ENCODE data around the gene SPOUT1. TPM values are rescaled to one million over a fixed set of nuclear protein-coding genes. Genes with fewer than 3 reads are reported as not detected.

Gene SPOUT1
- total and polyA plus RNA-seq, 10 of the 15 experiments (the other 5 are each of a cell fraction or from before 2014, with no cell fraction given) = 5.7 to 95.0 (median 40.6) TPM

- TF ChIP-seq ASH2L (IDR thresholded peaks at IDR 0.05; ENCODE audit: borderline replicate concordance, low read depth) (peak; percentile 62; the same call in 1 of the 2 replicates), SMAD1 (IDR thresholded peaks at IDR 0.05; ENCODE audit: low read depth, partially characterized antibody) (no peak), STAT3 (IDR thresholded peaks at IDR 0.05; ENCODE audit: low read depth, low read length) (no peak), MYB (IDR thresholded peaks at IDR 0.05; ENCODE audit: borderline replicate concordance, low read depth, low read length) (0 out of 2 replicates have a peak, but pooled peaks have one; percentile 40), CBX5 (IDR thresholded peaks at IDR 0.05; ENCODE audit: low read depth) (no peak), CHD2 (IDR thresholded peaks at IDR 0.05; ENCODE audit: borderline replicate concordance, low read depth, low read length) (peak; percentile 79), GATAD2B (conservative IDR thresholded peaks at IDR 0.05; ENCODE audit: low read depth) (peak; percentile 83; the same call in 1 of the 2 replicates), POLR2A (IDR thresholded peaks at IDR 0.05; ENCODE audit: low read depth, low read length) (peak; percentile 83), CHD1 (IDR thresholded peaks at IDR 0.05; ENCODE audit: low read depth, low read length) (no peak), RB1 (IDR thresholded peaks at IDR 0.05; ENCODE audit: borderline replicate concordance) (peak; percentile 83; the same call in 1 of the 2 replicates), PAX5 (IDR thresholded peaks at IDR 0.05; ENCODE audit: borderline replicate concordance, low read depth, low read length) (peak; percentile 11; the same call in 1 of the 2 replicates), POLR2AphosphoS2 (IDR thresholded peaks at IDR 0.05; ENCODE audit: low read depth, low read length) (0 out of 2 replicates have a peak, but pooled peaks have one; percentile 65), SMARCA5 (IDR thresholded peaks at IDR 0.05) (no peak; the same call in none of the 2 replicates), SKIL (IDR thresholded peaks at IDR 0.05; ENCODE audit: low read depth, poor library complexity, severe bottlenecking) (no peak), SRF (IDR thresholded peaks at IDR 0.05; ENCODE audit: low read depth in 2 of 2, low read length in 2 of 2) (peak; percentile 69 to 70; a peak in 3 of 4 replicates), SPI1 (IDR thresholded peaks at IDR 0.05; ENCODE audit: borderline replicate concordance, insufficient read depth, low read depth, low read length) (no peak), RFX5 (IDR thresholded peaks at IDR 0.05; ENCODE audit: low read depth, low read length) (no peak), RAD21 (IDR thresholded peaks at IDR 0.05; ENCODE audit: insufficient read depth, low read depth, low read length) (no peak), FOS (IDR thresholded peaks at IDR 0.05; ENCODE audit: borderline replicate concordance, extremely low read depth, insufficient read length) (no peak), SIX5 (IDR thresholded peaks at IDR 0.05; ENCODE audit: low read depth, low read length, severe bottlenecking) (peak; percentile 50), CEBPB (IDR thresholded peaks at IDR 0.05; ENCODE audit: borderline replicate concordance in 1 of 2, low read depth in 2 of 2, low read length in 2 of 2) (0 out of 4 replicates have a peak, but pooled peaks of 1 of the 2 experiments have one; percentile 28), SMC3 (IDR thresholded peaks at IDR 0.05; ENCODE audit: borderline replicate concordance, low read length) (no peak), MLLT1 (IDR thresholded peaks at IDR 0.05) (peak; percentile 99), MEF2A (IDR thresholded peaks at IDR 0.05; ENCODE audit: insufficient read depth, low read depth, low read length) (0 out of 2 replicates have a peak, but pooled peaks have one; percentile 61), NBN (IDR thresholded peaks at IDR 0.05) (peak; percentile 60; the same call in 1 of the 2 replicates), SIN3A (IDR thresholded peaks at IDR 0.05; ENCODE audit: low read depth, low read length) (peak; percentile 84; the same call in 1 of the 2 replicates), MEF2B (IDR thresholded peaks at IDR 0.05; ENCODE audit: partially characterized antibody, poor library complexity, severe bottlenecking) (peak; percentile 97), CREM (IDR thresholded peaks at IDR 0.05; ENCODE audit: low read depth) (peak; percentile 59)
Measured at GRCh38 chr9:128786681-128787601, 42.7 kb downstream of the SPOUT1 start, which contains the start of gene TBC1D13 (continued).

All from GM12878 (cell line).